Kidney epithelial cell (primary cell): ENCODE measurements around the gene NEDD4L. TPM values are rescaled to one million over a fixed set of nuclear protein-coding genes. Genes with fewer than 3 reads are reported as not detected.

Experiments used
- DNase-seq: peaks from one replicate; pipeline ENCODE4 v3.0.0-alpha.2; 2010; ENCODE audit warnings: low read depth
- H3K27me3 ChIP-seq: 2 replicates; pipeline ENCODE4 v1.6.0; 2011; ENCODE audit warnings: low read length; ENCODE audit not compliant: control insufficient read depth, insufficient read depth
- H3K36me3 ChIP-seq: 2 replicates; pipeline ENCODE4 v1.5.1; 2011; ENCODE audit warnings: low read length; ENCODE audit not compliant: control insufficient read depth, insufficient read depth
- H3K4me3 ChIP-seq: 2 replicates; pipeline ENCODE4 v1.5.1; 2011; ENCODE audit warnings: low read depth, mild to moderate bottlenecking, control low read depth, low read length
- total RNA-seq: library from RNA; depleted of rRNA; stranded (reverse); fragments of >200 nt; gene quantifications from 2 replicates; pipeline ENCODE4 v1.2.3, GENCODE V29; 2015
- TF ChIP-seq, protein P1 (sequence below): IDR thresholded peaks from 2 replicates; pipeline ENCODE4 v1.5.1; 2011; ENCODE audit warnings: mild to moderate bottlenecking, moderate library complexity, low read length, control low read depth, inconsistent platforms; ENCODE audit not compliant: insufficient read depth, poor library complexity, severe bottlenecking

The NEDD4L gene
- total RNA-seq, 1 donor from 2014 or later: 88.3 TPM

DNA sequence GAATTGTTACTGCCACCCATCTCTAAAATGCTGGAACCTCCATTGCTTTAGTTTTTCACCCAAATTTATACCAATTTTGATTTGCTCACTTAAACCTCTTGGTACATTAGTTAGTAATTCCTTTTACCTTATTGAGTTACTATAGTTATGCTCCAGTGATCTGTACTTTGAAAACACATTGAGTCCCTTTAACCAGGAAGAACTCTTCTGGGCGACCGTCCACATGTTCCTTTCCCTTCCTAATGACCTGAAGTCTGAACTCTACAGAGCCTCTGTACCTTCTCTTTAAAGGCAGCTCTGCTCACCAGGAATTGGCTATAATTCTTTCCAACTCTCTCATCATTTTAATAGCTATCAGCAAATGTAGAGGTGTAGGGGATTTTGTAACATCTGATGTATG is 290.0 kb downstream of the NEDD4L start:
- H3K27me3 ChIP-seq: no peaks in the 10 kb centered on the region
- H3K4me3 ChIP-seq: no peak overlapping the region
- TF ChIP-seq, protein P1, sequence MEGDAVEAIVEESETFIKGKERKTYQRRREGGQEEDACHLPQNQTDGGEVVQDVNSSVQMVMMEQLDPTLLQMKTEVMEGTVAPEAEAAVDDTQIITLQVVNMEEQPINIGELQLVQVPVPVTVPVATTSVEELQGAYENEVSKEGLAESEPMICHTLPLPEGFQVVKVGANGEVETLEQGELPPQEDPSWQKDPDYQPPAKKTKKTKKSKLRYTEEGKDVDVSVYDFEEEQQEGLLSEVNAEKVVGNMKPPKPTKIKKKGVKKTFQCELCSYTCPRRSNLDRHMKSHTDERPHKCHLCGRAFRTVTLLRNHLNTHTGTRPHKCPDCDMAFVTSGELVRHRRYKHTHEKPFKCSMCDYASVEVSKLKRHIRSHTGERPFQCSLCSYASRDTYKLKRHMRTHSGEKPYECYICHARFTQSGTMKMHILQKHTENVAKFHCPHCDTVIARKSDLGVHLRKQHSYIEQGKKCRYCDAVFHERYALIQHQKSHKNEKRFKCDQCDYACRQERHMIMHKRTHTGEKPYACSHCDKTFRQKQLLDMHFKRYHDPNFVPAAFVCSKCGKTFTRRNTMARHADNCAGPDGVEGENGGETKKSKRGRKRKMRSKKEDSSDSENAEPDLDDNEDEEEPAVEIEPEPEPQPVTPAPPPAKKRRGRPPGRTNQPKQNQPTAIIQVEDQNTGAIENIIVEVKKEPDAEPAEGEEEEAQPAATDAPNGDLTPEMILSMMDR: no peak
- DNase-seq: no peak
- H3K36me3 ChIP-seq: no peaks in the 10 kb centered on the region

DNA sequence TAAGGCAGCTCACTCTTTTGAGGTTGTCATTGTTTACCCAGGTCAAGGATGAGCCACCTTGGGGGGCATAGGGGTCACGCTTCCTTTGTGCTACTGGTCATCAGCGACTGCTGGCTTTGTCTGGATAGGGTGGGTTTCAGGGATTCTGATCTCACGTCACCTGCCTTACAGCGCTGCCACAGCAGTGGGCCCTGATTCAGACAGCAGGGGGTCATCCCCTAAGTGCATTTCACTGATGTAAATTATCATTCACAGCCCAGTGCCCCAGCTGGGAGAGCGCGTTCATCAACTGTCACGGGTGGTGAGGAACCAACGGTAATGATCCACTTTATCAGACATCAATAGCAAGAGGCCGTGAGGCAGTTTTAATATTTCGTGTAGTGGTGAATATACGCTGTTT is 291.2 kb downstream of the NEDD4L start:
- Histone ChIP-seq H3K36me3 (no peaks in the 10 kb centered on the region), H3K4me3 (no peak overlapping the region), H3K27me3 (no peaks in the 10 kb centered on the region)
- TF ChIP-seq, protein P1: no peak
- DNase-seq: no peak

DNA sequence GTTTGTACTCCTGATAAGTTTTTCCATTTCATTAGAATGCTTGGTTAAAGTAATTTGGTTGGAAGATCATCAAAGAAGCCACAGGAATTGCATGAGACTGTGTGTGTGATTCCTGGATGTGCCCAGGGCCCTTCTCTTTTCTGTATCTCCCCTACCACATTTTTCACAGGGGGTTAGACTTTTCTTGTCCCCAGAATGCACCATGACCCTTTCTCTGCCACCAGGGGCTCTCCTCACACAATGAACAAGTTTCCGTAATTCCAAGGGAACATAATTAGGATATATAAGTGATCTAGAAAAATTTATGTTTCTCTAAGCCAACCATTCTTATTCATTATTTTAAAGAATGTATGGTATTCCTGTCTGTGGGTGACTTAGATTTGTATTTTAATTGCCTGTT is 291.8 kb downstream of the NEDD4L start:
- TF ChIP-seq, protein P1: no peak
- Histone ChIP-seq H3K36me3 (no peaks in the 10 kb centered on the region), H3K4me3 (no peak overlapping the region), H3K27me3 (no peaks in the 10 kb centered on the region)
- DNase-seq: no peak

DNA sequence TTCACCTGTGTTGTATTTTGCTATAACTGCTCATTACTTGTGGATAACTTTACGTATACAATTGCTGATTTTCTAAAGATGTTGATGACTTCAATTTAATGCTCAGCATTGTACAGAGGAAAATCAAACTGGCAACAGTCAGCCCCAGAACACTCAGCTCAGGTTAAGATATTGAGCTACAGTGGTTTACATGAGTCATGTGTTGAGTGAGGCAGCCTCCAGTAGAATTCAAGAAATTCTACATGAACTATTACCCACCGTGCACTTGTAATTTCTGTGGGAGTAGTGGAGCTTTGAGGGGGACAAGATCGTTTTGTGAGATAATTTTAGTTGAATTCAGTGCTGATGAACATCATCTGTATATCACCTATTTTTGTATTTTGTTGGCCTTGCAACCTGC is 292.6 kb downstream of the NEDD4L start:
- no peak for DNase-seq
- Histone ChIP-seq H3K4me3 (no peak overlapping the region), H3K36me3 (no peaks in the 10 kb centered on the region), H3K27me3 (no peaks in the 10 kb centered on the region)
- TF ChIP-seq, protein P1: no peak

DNA sequence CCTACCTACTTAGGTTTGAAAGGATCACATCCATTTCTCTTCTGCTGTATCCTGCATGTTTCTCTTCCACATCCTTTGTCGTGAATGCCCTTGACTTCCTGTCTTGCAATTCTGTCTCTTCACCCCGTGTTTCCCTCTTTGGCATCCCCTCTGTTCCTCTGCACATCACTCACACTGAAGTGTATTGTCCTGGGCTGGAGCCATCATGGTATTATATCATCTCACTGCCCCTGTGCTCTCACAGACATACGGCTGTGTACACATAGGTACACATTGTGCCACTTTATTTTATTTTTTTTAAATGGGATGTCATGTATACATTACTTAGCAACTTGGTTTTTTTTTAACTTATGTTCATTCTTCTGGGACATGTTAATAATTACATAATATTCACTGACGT is 293.3 kb downstream of the NEDD4L start:
- no peak for DNase-seq
- Histone ChIP-seq H3K4me3 (no peak overlapping the region), H3K27me3 (no peaks in the 10 kb centered on the region), H3K36me3 (no peaks in the 10 kb centered on the region)
- TF ChIP-seq, protein P1: no peak

DNA sequence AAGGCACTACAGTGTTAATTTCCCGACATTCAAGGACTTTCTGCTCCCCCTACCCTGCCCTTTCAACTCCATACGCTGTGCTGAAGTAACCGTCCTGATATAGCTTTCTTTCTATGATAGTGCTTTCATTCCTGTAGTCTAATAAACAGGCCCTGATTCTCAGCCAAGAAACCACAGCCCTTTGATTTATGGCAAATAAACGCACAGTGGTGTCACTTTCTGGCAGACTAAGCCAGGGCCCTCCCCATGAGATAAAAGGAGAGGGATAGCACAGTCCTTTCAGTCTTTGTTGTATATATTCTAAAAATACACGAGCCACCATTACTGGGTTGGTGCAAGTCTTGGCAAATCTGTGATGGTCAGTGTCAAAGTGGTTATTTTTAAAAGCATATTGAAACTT is 293.7 kb downstream of the NEDD4L start:
- no peak for DNase-seq
- Histone ChIP-seq H3K36me3 (no peaks in the 10 kb centered on the region), H3K4me3 (no peak overlapping the region), H3K27me3 (no peaks in the 10 kb centered on the region)
- TF ChIP-seq, protein P1: no peak
